ENCODE measurements around the gene PGAM2.

PGAM2 gene

GRCh38 chr7:44095781-44096180 lies 30.4 kb upstream of the PGAM2 start:
- TF ChIP-seq, protein P1, sequence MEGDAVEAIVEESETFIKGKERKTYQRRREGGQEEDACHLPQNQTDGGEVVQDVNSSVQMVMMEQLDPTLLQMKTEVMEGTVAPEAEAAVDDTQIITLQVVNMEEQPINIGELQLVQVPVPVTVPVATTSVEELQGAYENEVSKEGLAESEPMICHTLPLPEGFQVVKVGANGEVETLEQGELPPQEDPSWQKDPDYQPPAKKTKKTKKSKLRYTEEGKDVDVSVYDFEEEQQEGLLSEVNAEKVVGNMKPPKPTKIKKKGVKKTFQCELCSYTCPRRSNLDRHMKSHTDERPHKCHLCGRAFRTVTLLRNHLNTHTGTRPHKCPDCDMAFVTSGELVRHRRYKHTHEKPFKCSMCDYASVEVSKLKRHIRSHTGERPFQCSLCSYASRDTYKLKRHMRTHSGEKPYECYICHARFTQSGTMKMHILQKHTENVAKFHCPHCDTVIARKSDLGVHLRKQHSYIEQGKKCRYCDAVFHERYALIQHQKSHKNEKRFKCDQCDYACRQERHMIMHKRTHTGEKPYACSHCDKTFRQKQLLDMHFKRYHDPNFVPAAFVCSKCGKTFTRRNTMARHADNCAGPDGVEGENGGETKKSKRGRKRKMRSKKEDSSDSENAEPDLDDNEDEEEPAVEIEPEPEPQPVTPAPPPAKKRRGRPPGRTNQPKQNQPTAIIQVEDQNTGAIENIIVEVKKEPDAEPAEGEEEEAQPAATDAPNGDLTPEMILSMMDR (IDR thresholded peaks at IDR 0.05) = no peak

DNA sequence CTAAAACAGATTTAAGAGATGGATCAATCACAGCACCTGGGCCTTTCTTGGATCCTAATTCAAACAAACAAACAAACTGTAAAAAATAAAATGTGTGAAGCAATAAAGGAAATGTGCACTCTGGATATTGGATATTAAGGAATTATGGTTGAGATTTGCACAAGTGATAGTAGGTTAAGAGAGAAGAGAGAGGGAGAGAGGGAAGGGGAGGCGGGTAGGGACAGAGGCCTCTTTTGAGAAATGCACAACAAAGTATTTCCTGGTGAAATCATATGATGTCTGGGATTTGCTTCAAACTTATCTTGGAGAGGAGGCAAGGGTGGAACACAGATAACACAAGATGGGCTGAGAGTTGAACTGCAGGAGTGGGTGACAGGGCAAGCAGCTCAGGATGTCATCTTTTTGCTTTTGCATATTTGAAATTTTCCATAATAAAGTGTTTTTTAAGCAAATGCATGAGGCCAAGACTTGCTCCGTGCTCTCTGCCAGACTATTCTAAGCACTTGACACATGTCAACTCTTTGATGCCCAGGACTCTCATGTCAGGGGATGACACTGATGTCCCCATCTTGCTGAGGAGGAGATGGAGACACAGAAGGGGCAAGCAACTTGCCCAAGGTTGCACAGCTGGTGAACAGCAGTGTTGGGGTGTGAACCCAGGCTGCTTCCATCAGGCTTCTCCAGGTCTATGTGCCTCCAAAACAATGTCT lies 29.7 kb upstream of the PGAM2 start:
- TF ChIP-seq, protein P1 (IDR thresholded peaks at IDR 0.05) = no peak

DNA sequence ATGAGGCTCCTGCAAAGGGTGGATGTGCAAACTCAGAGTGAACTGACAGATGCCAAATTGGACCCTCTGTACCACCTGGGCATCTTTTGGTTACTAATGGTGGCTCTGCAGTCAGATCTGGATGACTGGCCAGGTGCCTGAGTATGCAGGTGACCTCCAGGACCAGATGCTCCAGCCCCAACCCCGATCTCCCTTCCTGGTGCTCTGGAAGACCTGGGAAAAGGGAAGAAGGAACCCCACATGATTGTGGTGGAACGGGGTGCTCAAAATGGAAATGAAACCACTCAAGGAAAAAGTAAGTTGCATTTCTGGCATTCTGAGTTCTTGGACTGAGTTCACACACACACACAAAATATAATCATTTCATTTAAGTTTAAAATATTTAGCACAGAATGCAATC lies 29.0 kb upstream of the PGAM2 start:
- TF ChIP-seq, protein P1 (IDR thresholded peaks at IDR 0.05) = no peak

- TF ChIP-seq, protein P1 (IDR thresholded peaks at IDR 0.05) = no peak
Measured at GRCh38 chr7:44093102-44093641, 27.8 kb upstream of the PGAM2 start.

GRCh38 chr7:44087911-44088838 lies 22.8 kb upstream of the PGAM2 start:
- TF ChIP-seq, protein P1 (IDR thresholded peaks at IDR 0.05) = no peak

GRCh38 chr7:44086627-44087026 lies 21.3 kb upstream of the PGAM2 start:
- TF ChIP-seq, protein P1 (IDR thresholded peaks at IDR 0.05) = no peak

- TF ChIP-seq, protein P1 (IDR thresholded peaks at IDR 0.05) = no peak
Measured at GRCh38 chr7:44085546-44085945, 20.2 kb upstream of the PGAM2 start.

Measured in LNCAP (cell line).